Mesothelial cell of epicardium (in vitro differentiated cells): ENCODE data around the gene SLC2A5. TPM values are rescaled to one million over a fixed set of nuclear protein-coding genes. Genes with fewer than 3 reads are reported as not detected.

Experiments used
- DNase-seq, 2 experiments: peaks; one replicate each; pipeline ENCODE4 v3.0.0; 2021; ENCODE audit warnings: low spot score in 2 of 2; ENCODE audit not compliant: unreplicated experiment in 2 of 2
- H3K27ac Mint-ChIP-seq: 2 replicates; pipeline ENCODE4 v1.8.0; 2021; ENCODE audit warnings: mixed read lengths
- H3K27me3 Mint-ChIP-seq: 2 replicates; pipeline ENCODE4 v1.8.0; 2021; ENCODE audit warnings: low read depth, mixed read lengths
- H3K36me3 Mint-ChIP-seq: 2 replicates; pipeline ENCODE4 v1.8.0; 2021; ENCODE audit warnings: mixed read lengths
- H3K4me1 Mint-ChIP-seq: 2 replicates; pipeline ENCODE4 v1.8.0; 2021; ENCODE audit warnings: mixed read lengths
- H3K4me3 Mint-ChIP-seq: 2 replicates; pipeline ENCODE4 v1.8.0; 2021; ENCODE audit warnings: mild to moderate bottlenecking, moderate library complexity, mixed read lengths
- H3K9me3 Mint-ChIP-seq: 2 replicates; pipeline ENCODE4 v1.8.0; 2021; ENCODE audit warnings: mixed read lengths
- total RNA-seq: library from RNA; stranded (reverse); gene quantifications from 3 replicates; pipeline ENCODE4 v1.2.1, GENCODE V29; 2021
- TF ChIP-seq, protein P1 (sequence below): fragments of 200-600 bp; sonication (generic); IDR thresholded peaks from one replicate; pipeline ENCODE4 v1.5.0; 2021; ENCODE audit warnings: antibody characterized with exemption; ENCODE audit not compliant: unreplicated experiment

Gene SLC2A5
- total RNA-seq, 1 donor from 2014 or later: 0.13 TPM

DNA sequence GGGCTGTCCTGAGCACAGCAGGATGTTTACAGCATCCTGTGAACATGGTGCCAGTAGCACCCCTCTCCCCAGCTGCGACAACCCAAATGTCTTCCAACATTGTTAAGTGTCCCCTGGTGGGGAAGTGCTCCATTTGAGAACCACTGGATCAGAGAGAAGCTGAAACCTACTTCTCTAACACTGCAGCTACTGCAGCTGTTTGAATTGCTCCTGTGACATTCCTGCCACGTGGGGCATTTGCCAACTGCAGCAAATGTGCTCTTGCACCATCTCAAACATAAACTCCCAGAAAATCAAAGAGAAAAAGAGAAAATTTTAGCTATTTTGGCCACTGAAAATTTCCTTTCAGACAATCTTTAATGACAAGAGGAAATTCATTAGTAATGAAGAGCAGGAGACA is 11.0 kb downstream of the SLC2A5 start:
- Mint-ChIP-seq H3K4me1 (no peaks in the 10 kb centered on the region), H3K36me3 (no peaks in the 10 kb centered on the region), H3K4me3 (no peak overlapping the region), H3K9me3 (no peaks in the 10 kb centered on the region), H3K27ac (no peak overlapping the region), H3K27me3 (no peaks in the 10 kb centered on the region)
- TF ChIP-seq, protein P1, sequence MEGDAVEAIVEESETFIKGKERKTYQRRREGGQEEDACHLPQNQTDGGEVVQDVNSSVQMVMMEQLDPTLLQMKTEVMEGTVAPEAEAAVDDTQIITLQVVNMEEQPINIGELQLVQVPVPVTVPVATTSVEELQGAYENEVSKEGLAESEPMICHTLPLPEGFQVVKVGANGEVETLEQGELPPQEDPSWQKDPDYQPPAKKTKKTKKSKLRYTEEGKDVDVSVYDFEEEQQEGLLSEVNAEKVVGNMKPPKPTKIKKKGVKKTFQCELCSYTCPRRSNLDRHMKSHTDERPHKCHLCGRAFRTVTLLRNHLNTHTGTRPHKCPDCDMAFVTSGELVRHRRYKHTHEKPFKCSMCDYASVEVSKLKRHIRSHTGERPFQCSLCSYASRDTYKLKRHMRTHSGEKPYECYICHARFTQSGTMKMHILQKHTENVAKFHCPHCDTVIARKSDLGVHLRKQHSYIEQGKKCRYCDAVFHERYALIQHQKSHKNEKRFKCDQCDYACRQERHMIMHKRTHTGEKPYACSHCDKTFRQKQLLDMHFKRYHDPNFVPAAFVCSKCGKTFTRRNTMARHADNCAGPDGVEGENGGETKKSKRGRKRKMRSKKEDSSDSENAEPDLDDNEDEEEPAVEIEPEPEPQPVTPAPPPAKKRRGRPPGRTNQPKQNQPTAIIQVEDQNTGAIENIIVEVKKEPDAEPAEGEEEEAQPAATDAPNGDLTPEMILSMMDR: no peak
- no peak for DNase-seq

DNA sequence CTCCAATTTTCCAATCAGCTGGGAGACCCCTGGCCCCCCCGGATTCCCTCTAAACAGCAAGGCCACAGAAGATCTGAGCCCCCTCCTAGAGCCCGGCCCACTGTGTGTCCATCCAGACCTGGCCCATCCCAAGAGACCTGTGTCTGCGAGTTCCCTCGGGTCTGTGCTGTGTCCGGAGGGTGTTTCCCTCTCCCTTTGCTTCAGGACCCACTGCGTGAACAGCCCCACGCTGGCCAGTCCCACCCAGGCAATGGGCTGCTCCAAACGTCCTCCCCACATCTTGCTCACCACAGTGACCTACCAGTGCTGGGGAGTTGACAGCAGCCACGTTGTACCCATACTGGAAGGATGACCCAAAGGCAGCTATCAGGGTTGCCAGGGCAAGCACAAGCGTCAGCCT is 11.6 kb downstream of the SLC2A5 start:
- DNase-seq: no peak
- Mint-ChIP-seq H3K4me3 (no peak overlapping the region), H3K27ac (no peak overlapping the region), H3K4me1 (no peaks in the 10 kb centered on the region), H3K9me3 (no peaks in the 10 kb centered on the region), H3K36me3 (no peaks in the 10 kb centered on the region), H3K27me3 (no peaks in the 10 kb centered on the region)
- TF ChIP-seq, protein P1: no peak

DNA sequence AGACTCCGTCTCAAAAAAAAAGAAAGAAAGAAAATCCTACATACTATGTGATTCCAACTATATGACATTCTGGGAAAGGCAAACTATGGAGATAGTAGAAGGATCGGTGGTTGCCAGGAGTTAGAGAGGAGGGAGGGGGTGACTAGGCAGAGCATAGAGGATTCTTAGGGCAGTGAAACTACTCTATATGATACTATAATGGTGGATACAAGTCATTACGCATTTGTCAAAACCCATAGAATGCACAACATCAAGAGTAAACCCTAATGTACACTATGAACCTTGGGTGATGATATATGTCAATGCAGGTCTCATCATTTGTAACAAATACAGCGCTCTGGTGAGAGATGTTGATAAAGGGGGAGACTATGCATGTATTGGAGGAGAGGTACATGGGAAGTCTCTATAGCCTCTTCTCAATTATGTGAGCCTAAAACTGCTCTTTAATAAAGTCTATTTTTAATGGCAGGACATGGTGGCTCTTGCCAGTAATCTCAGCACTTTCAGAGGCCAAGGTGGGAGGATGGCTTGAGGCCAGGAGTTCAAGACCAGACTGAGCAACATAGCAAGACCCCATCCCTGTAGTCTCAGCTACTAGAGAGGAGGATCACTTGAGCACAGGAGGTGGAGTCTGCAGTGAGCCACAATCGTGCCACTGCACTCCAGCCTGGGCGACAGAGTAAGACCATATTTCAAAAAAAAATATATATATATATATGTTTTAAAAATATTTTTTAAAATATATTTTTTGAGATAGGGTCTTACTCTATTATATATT is 17.0 kb downstream of the SLC2A5 start:
- Mint-ChIP-seq H3K36me3 (no peaks in the 10 kb centered on the region), H3K4me3 (no peak overlapping the region), H3K27me3 (peaks cover 9% of the 10 kb centered on the region), H3K4me1 (peaks cover 6% of the 10 kb centered on the region), H3K9me3 (no peaks in the 10 kb centered on the region), H3K27ac (no peak overlapping the region)
- DNase-seq: no peak
- TF ChIP-seq, protein P1: no peak

DNA sequence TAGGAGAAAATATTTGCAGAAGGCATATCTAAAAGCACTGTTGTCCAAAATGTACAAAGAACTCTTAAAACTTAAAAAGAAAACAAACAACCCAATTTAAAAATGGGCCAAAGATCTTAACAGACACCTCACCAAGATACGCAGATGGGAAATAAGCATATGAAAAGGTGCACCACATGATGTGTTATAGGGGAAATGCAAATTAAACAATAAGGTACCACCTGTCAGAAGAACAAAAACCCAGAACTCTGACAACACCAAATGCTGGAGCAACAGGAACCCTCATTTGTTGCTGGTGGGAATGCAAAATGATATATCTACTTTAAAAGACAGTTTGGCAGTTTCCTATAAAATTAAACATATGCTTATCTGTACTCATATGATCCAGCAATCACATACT is 18.1 kb downstream of the SLC2A5 start:
- Mint-ChIP-seq H3K36me3 (no peaks in the 10 kb centered on the region), H3K4me1 (peaks cover 6% of the 10 kb centered on the region), H3K4me3 (no peak overlapping the region), H3K27me3 (peaks cover 9% of the 10 kb centered on the region), H3K27ac (no peak overlapping the region), H3K9me3 (no peaks in the 10 kb centered on the region)
- TF ChIP-seq, protein P1: no peak
- DNase-seq: no peak

DNA sequence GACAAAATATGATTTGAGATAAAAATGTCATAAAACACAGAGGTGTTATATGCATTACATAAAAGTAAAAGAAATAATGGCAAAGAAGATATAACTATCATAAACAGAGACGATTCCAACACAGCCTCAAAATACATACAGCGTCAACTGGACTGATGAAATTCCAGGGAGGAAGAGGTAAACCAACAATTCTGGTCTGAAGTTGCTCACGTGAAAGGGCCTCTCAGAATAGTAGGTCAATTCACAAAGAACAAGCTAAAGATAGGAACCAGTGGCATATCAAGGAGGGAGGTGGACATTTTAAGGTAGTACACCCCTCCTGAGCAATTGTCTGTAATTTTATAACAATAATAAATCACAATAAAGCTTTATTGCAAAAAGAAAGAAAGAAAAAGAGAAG is 18.6 kb downstream of the SLC2A5 start:
- no peaks in the 10 kb centered on the region for H3K36me3 Mint-ChIP-seq
- no peaks in the 10 kb centered on the region for H3K9me3 Mint-ChIP-seq
- peaks cover 6% of the 10 kb centered on the region for H3K4me1 Mint-ChIP-seq
- H3K4me3 Mint-ChIP-seq: no peak overlapping the region
- H3K27ac Mint-ChIP-seq: no peak overlapping the region
- DNase-seq: no peak
- TF ChIP-seq, protein P1: no peak
- H3K27me3 Mint-ChIP-seq: peaks cover 9% of the 10 kb centered on the region
